ENCODE results near the gene KDM5B. TPM values are rescaled to one million over a fixed set of nuclear protein-coding genes. Genes with fewer than 3 reads are reported as not detected.
"Not testable (repeated sequence)": the region's sequence is repeated elsewhere in the genome, so short reads cannot be mapped to it uniquely, and the experiment has no call there.

Gene KDM5B
- total RNA-seq, 2 donors from 2014 or later: 48.2 to 110 TPM

GRCh38 chr1:202835548-202836072 lies 27.4 kb upstream of the KDM5B start:
- Histone ChIP-seq H3K4me1 (replicated peaks) (no peaks in the 10 kb centered on the region), H3K4me3 (no peak overlapping the region), H3K36me3 (no peaks in the 10 kb centered on the region), H3K9me3 (no peaks in the 10 kb centered on the region), H3K27ac (no peak overlapping the region), H3K27me3 (replicated peaks; ENCODE audit: insufficient read depth) (no peaks in the 10 kb centered on the region)
- no peak for DNase-seq (ENCODE audit: low spot score)
- WGBS: 55% methylated on average over 3 of the region's 3 CpGs
- TF ChIP-seq POLR2A (IDR thresholded peaks at IDR 0.05): no peak
- no peak for TF ChIP-seq CTCF (IDR thresholded peaks at IDR 0.05)
- no peak for TF ChIP-seq POLR2AphosphoS5 (IDR thresholded peaks at IDR 0.05)
- intact Hi-C loops (cut with DNase I): no loop called here

GRCh38 chr1:202834771-202835547 lies 26.7 kb upstream of the KDM5B start:
- no peaks in the 10 kb centered on the region for H3K36me3 ChIP-seq
- H3K27me3 ChIP-seq (replicated peaks; ENCODE audit: insufficient read depth): no peaks in the 10 kb centered on the region
- H3K4me3 ChIP-seq: no peak overlapping the region
- WGBS: 68% methylated on average over 10 of the region's 10 CpGs
- no peak overlapping the region for H3K27ac ChIP-seq
- H3K4me1 ChIP-seq (replicated peaks): no peaks in the 10 kb centered on the region
- no peaks in the 10 kb centered on the region for H3K9me3 ChIP-seq
- TF ChIP-seq CTCF (IDR thresholded peaks at IDR 0.05): no peak
- no peak for TF ChIP-seq POLR2AphosphoS5 (IDR thresholded peaks at IDR 0.05)
- no peak for TF ChIP-seq POLR2A (IDR thresholded peaks at IDR 0.05)
- intact Hi-C loops (cut with DNase I): no loop called here
- no peak for DNase-seq (ENCODE audit: low spot score)

- no peaks in the 10 kb centered on the region for H3K27me3 ChIP-seq (replicated peaks; ENCODE audit: insufficient read depth)
- H3K9me3 ChIP-seq: no peaks in the 10 kb centered on the region
- 84% methylated on average over 3 of the region's 3 CpGs for WGBS
- TF ChIP-seq CTCF (IDR thresholded peaks at IDR 0.05): no peak
- TF ChIP-seq POLR2A (IDR thresholded peaks at IDR 0.05): no peak
- no peak for TF ChIP-seq POLR2AphosphoS5 (IDR thresholded peaks at IDR 0.05)
- intact Hi-C loops (cut with DNase I): no loop called here
- H3K27ac ChIP-seq: no peak overlapping the region
- no peaks in the 10 kb centered on the region for H3K4me1 ChIP-seq (replicated peaks)
- no peak for DNase-seq (ENCODE audit: low spot score)
- H3K36me3 ChIP-seq: no peaks in the 10 kb centered on the region
- no peak overlapping the region for H3K4me3 ChIP-seq
Measured at GRCh38 chr1:202831906-202832305, 23.7 kb upstream of the KDM5B start.

- H3K27ac ChIP-seq; H3K4me3 ChIP-seq; H3K27me3 ChIP-seq (replicated peaks; ENCODE audit: insufficient read depth); H3K36me3 ChIP-seq; intact Hi-C loops (cut with DNase I); H3K9me3 ChIP-seq; H3K4me1 ChIP-seq (replicated peaks); DNase-seq (ENCODE audit: low spot score): not testable (repeated sequence)
- WGBS: 95% methylated on average over 9 of the region's 9 CpGs
Measured at GRCh38 chr1:202829223-202829622, 21.0 kb upstream of the KDM5B start.

- Histone ChIP-seq H3K27ac (no peak overlapping the region), H3K4me3 (no peak overlapping the region), H3K9me3 (no peaks in the 10 kb centered on the region), H3K27me3 (replicated peaks; ENCODE audit: insufficient read depth) (no peaks in the 10 kb centered on the region), H3K36me3 (no peaks in the 10 kb centered on the region), H3K4me1 (replicated peaks) (no peaks in the 10 kb centered on the region)
- DNase-seq (ENCODE audit: low spot score): no peak
- intact Hi-C loops (cut with DNase I): no loop called here
- WGBS: 88% methylated on average over 7 of the region's 7 CpGs
- TF ChIP-seq CTCF (IDR thresholded peaks at IDR 0.05) (no peak), POLR2A (IDR thresholded peaks at IDR 0.05) (no peak), POLR2AphosphoS5 (IDR thresholded peaks at IDR 0.05) (no peak)
Measured at GRCh38 chr1:202825748-202826147, 17.5 kb upstream of the KDM5B start.

Data from prostate gland (tissue), 2 donors.